GM12864 (cell line): Measurements from ENCODE around the gene RRP1.

Experiments used
- DNase-seq: peaks from one replicate; pipeline ENCODE4 v3.0.0-alpha.2; 2011; ENCODE audit warnings: low read depth
- H3K4me3 ChIP-seq: 2 replicates; pipeline ENCODE4 v1.5.1; 2011; ENCODE audit warnings: mild to moderate bottlenecking, low read depth, low read length, control low read depth
- CTCF ChIP-seq: IDR thresholded peaks from 2 replicates; pipeline ENCODE4 v1.5.1; 2011; ENCODE audit warnings: low read depth, mild to moderate bottlenecking, moderate library complexity, low read length, control low read depth, inconsistent platforms; ENCODE audit errors: missing control alignments

Gene RRP1

GRCh38 chr21:43766734-43767497 is 22.5 kb upstream of the RRP1 start:
- TF ChIP-seq CTCF = no peak
- no peak for DNase-seq
- no peak overlapping the region for H3K4me3 ChIP-seq

- DNase-seq = no peak
- no peak overlapping the region for H3K4me3 ChIP-seq
- TF ChIP-seq CTCF = no peak
Measured at GRCh38 chr21:43767498-43767983, 21.8 kb upstream of the RRP1 start.

GRCh38 chr21:43767984-43768867 is 21.2 kb upstream of the RRP1 start:
- no peak overlapping the region for H3K4me3 ChIP-seq
- no peak for DNase-seq
- TF ChIP-seq CTCF = no peak

GRCh38 chr21:43768868-43769167 is 20.6 kb upstream of the RRP1 start:
- TF ChIP-seq CTCF = no peak
- DNase-seq = no peak
- no peak overlapping the region for H3K4me3 ChIP-seq

- no peak overlapping the region for H3K4me3 ChIP-seq
- no peak for TF ChIP-seq CTCF
- DNase-seq = no peak
Measured at GRCh38 chr21:43769325-43769958, 19.9 kb upstream of the RRP1 start.

GRCh38 chr21:43770066-43770655 is 19.2 kb upstream of the RRP1 start:
- DNase-seq = no peak
- H3K4me3 ChIP-seq = no peak overlapping the region
- no peak for TF ChIP-seq CTCF
